ENCODE measurements around the gene BLOC1S5.

DNA sequence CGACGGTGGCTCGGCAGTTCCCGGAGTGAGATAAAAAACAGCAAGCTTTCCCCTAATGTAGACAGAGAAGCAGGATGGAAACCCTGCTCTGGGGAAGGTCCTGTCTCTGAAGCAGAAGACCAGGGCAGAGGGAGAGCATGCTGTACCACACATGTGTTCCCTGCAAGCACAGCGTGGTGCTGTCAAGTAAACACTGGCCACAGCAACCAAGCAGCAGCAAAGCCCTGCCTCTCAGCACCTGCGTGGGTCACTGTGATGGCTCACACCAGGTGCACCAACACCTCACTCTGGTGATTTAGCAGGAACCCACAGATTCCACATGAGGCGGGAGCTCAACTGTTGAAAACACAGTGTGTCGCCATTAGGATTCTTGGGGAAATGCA, 88.4 kb downstream of the BLOC1S5 start:
- TF ChIP-seq CSDC2 (CRISPR knock-in tag; IDR thresholded peaks at IDR 0.05) (no peak), BACH2 (CRISPR knock-in tag; IDR thresholded peaks at IDR 0.05; ENCODE audit: borderline replicate concordance) (no peak), ZNF8 (CRISPR knock-in tag; IDR thresholded peaks at IDR 0.05) (no peak), TCF4 (CRISPR knock-in tag; IDR thresholded peaks at IDR 0.05; ENCODE audit: borderline replicate concordance) (no peak), PPARA (CRISPR knock-in tag; IDR thresholded peaks at IDR 0.05; ENCODE audit: borderline replicate concordance) (no peak)
- TF ChIP-seq, protein P1, sequence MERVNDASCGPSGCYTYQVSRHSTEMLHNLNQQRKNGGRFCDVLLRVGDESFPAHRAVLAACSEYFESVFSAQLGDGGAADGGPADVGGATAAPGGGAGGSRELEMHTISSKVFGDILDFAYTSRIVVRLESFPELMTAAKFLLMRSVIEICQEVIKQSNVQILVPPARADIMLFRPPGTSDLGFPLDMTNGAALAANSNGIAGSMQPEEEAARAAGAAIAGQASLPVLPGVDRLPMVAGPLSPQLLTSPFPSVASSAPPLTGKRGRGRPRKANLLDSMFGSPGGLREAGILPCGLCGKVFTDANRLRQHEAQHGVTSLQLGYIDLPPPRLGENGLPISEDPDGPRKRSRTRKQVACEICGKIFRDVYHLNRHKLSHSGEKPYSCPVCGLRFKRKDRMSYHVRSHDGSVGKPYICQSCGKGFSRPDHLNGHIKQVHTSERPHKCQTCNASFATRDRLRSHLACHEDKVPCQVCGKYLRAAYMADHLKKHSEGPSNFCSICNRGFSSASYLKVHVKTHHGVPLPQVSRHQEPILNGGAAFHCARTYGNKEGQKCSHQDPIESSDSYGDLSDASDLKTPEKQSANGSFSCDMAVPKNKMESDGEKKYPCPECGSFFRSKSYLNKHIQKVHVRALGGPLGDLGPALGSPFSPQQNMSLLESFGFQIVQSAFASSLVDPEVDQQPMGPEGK (CRISPR knock-in tag; IDR thresholded peaks at IDR 0.05; ENCODE audit: borderline replicate concordance), result no peak

All from SK-N-SH treated with all-trans-retinoic acid at 6 μM for 48 hours (cell line).